Measurements from ENCODE around the gene POLR3E.
"Not testable (repeated sequence)": the region's sequence is repeated elsewhere in the genome, so short reads cannot be mapped to it uniquely, and the experiment has no call there.

Gene POLR3E

DNA sequence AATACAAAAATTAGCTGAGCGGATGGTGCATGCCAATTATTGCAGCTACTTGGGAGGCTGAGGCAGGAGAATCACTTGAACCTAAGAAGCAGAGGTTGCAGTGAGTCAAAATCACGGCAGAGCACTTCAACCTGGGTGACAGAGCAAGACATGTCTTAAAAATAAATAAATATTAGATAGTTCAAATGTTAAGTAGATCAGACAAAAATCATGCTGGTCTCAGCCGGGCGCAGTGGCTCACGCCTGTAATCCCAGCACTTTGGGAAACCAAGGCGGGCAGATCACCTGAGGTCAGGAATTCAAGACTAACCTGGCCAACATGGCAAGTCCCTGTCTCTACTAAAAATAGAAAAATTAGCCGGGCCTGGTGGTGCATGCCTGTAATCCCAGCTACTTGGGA, 4.2 kb downstream of the POLR3E start:
- DNase-seq, H3K27me3 Mint-ChIP-seq, H3K9me3 Mint-ChIP-seq, H3K4me3 Mint-ChIP-seq: not testable (repeated sequence)
- Mint-ChIP-seq H3K36me3 (ENCODE audit: low read depth) (peaks cover 88% of the 10 kb centered on the region), H3K4me1 (ENCODE audit: low read depth) (peaks cover 49% of the 10 kb centered on the region), H3K27ac (peak overlapping the region; percentile 66)

DNA sequence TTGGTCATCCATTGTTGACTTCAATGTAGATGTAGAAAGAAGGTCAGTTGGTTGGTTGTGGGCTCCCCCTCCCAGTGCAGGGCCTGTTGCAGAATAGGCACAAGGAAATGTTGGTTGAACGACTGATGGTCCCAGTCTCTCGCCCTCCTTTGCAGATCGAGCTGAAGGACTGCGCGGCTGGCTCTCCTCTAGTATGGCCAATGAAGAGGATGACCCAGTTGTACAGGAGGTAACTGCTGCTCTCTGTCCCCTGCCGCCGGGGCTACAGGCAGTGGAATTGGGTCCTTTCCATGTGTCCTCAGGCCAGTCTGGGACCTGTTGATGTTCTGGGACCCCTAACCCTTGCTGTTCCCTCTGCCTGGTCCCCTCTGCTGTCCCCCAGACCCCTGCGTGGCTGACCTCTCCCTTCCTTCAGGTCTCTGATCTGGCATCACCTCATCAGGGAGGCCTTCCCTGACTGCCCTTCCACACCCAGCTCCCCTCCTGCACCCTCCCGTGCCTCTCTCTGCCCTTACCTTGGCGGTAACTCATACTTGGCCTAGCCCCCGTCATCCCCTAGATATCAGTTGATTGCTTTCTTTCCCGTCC, 5.7 kb downstream of the POLR3E start:
- peaks cover 96% of the 10 kb centered on the region for H3K36me3 Mint-ChIP-seq (ENCODE audit: low read depth)
- H3K4me1 Mint-ChIP-seq (ENCODE audit: low read depth), result peaks cover 47% of the 10 kb centered on the region
- peak overlapping the region; percentile 37 for H3K27ac Mint-ChIP-seq
- H3K4me3 Mint-ChIP-seq, result no peak overlapping the region
- no peak for DNase-seq
- H3K27me3 Mint-ChIP-seq, result no peaks in the 10 kb centered on the region
- no peaks in the 10 kb centered on the region for H3K9me3 Mint-ChIP-seq

DNA sequence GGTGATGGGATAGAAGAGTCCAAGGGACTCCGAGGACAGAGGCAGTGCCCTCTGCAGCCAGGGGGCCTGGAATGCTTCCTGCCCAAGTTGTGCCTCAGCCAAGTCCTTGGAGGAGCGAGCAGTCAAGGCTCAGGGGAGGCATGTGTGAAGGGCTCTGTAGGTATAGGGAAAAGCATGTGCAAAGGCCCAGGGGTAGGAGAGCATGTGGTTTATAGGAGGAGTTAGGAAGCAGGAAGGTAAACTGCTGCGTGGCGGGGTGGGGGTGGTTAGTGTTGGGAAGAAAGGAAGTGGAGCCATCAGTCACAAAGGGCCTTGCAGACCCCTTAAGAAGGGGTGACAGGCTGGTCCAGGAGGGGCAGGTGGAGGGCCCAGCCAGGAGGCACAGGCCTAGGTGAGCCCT, 7.2 kb downstream of the POLR3E start:
- no peak overlapping the region for H3K4me3 Mint-ChIP-seq
- peaks cover 35% of the 10 kb centered on the region for H3K4me1 Mint-ChIP-seq (ENCODE audit: low read depth)
- no peaks in the 10 kb centered on the region for H3K9me3 Mint-ChIP-seq
- no peaks in the 10 kb centered on the region for H3K27me3 Mint-ChIP-seq
- peaks cover 96% of the 10 kb centered on the region for H3K36me3 Mint-ChIP-seq (ENCODE audit: low read depth)
- H3K27ac Mint-ChIP-seq, result peak overlapping the region; percentile 53
- DNase-seq, result no peak

DNA sequence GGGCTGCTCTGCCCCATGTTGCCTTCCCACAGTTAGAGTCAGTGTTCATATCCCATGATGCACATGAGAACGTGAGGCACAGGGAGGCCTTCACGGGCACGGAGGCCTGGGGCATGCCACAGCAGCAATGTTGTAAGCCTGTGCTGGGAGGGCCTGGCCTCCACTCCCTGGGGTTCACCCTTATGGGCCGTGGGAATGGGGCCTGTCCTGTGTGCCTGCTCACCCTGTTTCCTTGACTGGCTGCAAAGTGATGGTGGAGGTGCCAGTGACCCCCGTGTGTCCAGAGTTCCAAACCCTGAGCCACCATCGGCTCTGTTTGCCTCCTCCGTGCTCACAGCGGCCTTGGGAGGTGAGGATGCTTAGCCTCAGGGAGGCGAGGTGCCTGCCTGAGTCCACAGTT, 9.6 kb downstream of the POLR3E start:
- peaks cover 16% of the 10 kb centered on the region for H3K4me1 Mint-ChIP-seq (ENCODE audit: low read depth)
- no peak overlapping the region for H3K27ac Mint-ChIP-seq
- peaks cover 92% of the 10 kb centered on the region for H3K36me3 Mint-ChIP-seq (ENCODE audit: low read depth)
- H3K9me3 Mint-ChIP-seq, result no peaks in the 10 kb centered on the region
- no peak overlapping the region for H3K4me3 Mint-ChIP-seq
- DNase-seq, result no peak
- no peaks in the 10 kb centered on the region for H3K27me3 Mint-ChIP-seq

- no peaks in the 10 kb centered on the region for H3K9me3 Mint-ChIP-seq
- no peaks in the 10 kb centered on the region for H3K27me3 Mint-ChIP-seq
- H3K36me3 Mint-ChIP-seq (ENCODE audit: low read depth), result peaks cover 92% of the 10 kb centered on the region
- no peak for DNase-seq
- H3K4me1 Mint-ChIP-seq (ENCODE audit: low read depth), result peaks cover 8% of the 10 kb centered on the region
- peak overlapping the region; percentile 3 for H3K27ac Mint-ChIP-seq
- no peak overlapping the region for H3K4me3 Mint-ChIP-seq
These were observed 10.6 kb downstream of the POLR3E start for GRCh38 chr16:22307838-22308237.

DNA sequence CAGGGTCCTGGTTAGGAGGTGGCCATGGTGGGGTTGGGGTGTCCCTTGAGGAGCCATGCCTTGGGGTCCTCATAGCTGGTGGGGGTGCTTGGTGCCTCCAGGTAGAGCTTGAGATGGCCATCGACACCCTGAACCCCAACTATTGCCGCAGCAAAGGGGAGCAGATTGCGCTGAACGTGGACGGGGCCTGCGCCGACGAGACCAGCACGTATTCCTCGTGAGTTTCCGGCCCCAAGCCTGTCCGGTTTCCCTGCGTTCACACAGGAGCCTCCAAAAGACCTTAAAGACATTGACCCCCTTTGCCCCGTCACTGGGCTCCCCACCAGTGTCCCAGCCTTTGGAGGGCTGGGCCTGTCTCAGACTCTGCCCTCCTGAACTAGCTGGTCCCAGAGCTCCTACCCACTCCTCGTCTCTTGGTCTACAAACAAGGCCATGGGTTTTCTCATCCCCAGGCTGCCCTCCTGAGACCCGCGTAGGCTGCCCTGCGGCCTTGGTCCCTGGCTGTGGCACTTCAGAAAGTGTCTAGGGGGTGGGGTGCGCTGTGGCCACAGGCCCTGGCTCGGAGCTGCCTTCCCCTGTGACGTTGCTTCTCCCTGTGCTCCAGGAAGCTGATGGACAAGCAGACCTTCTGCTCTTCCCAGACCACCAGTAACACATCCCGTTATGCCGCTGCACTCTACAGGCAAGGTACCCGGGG, 11.8 kb downstream of the POLR3E start:
- H3K27me3 Mint-ChIP-seq, result no peaks in the 10 kb centered on the region
- no peak overlapping the region for H3K27ac Mint-ChIP-seq
- DNase-seq, result no peak
- H3K9me3 Mint-ChIP-seq, result no peaks in the 10 kb centered on the region
- H3K4me3 Mint-ChIP-seq, result no peak overlapping the region
- peaks cover 92% of the 10 kb centered on the region for H3K36me3 Mint-ChIP-seq (ENCODE audit: low read depth)
- H3K4me1 Mint-ChIP-seq (ENCODE audit: low read depth), result peaks cover 3% of the 10 kb centered on the region

DNA sequence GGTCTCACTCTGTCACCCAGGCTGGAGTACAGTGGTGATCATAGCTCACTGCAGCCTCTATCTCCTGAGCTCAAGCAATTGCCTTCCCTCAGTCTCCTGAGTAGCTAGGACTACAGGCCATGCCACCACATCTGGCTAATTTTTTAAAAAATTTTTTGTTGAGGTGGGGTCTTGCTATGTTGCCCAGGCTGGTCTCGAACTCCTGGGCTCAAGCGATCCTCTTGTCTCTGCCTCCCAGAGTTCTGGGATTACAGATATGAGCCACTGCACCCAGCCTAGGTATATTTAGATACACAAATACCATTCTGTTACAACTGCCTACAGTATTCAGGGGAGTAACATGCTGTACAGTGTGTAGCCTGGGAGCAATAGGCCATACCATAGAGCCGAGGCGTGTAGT, 14.3 kb downstream of the POLR3E start:
- Mint-ChIP-seq H3K4me1 (ENCODE audit: low read depth) (no peaks in the 10 kb centered on the region), H3K27me3 (no peaks in the 10 kb centered on the region), H3K36me3 (ENCODE audit: low read depth) (peaks cover 90% of the 10 kb centered on the region), H3K9me3 (no peaks in the 10 kb centered on the region), H3K4me3 (no peak overlapping the region), H3K27ac (no peak overlapping the region)
- DNase-seq, result no peak

- Mint-ChIP-seq H3K36me3 (ENCODE audit: low read depth) (peaks cover 88% of the 10 kb centered on the region), H3K4me1 (ENCODE audit: low read depth) (no peaks in the 10 kb centered on the region), H3K27me3 (no peaks in the 10 kb centered on the region), H3K4me3 (no peak overlapping the region), H3K27ac (no peak overlapping the region), H3K9me3 (no peaks in the 10 kb centered on the region)
- DNase-seq, result peak; percentile 22
These were observed 15.9 kb downstream of the POLR3E start for GRCh38 chr16:22312897-22313781.

GRCh38 chr16:22313876-22314470, 16.8 kb downstream of the POLR3E start:
- DNase-seq, result peak; percentile 24
- Mint-ChIP-seq H3K4me1 (ENCODE audit: low read depth) (no peaks in the 10 kb centered on the region), H3K9me3 (no peaks in the 10 kb centered on the region), H3K36me3 (ENCODE audit: low read depth) (peaks cover 86% of the 10 kb centered on the region), H3K4me3 (no peak overlapping the region), H3K27ac (peak overlapping the region; percentile 47), H3K27me3 (no peaks in the 10 kb centered on the region)

GRCh38 chr16:22314661-22315626, 17.7 kb downstream of the POLR3E start:
- H3K4me3 Mint-ChIP-seq, result no peak overlapping the region
- peak overlapping the region; percentile 52 for H3K27ac Mint-ChIP-seq
- H3K9me3 Mint-ChIP-seq, result no peaks in the 10 kb centered on the region
- H3K4me1 Mint-ChIP-seq (ENCODE audit: low read depth), result no peaks in the 10 kb centered on the region
- H3K27me3 Mint-ChIP-seq, result no peaks in the 10 kb centered on the region
- peaks cover 86% of the 10 kb centered on the region for H3K36me3 Mint-ChIP-seq (ENCODE audit: low read depth)
- DNase-seq, result peak; percentile 21

DNA sequence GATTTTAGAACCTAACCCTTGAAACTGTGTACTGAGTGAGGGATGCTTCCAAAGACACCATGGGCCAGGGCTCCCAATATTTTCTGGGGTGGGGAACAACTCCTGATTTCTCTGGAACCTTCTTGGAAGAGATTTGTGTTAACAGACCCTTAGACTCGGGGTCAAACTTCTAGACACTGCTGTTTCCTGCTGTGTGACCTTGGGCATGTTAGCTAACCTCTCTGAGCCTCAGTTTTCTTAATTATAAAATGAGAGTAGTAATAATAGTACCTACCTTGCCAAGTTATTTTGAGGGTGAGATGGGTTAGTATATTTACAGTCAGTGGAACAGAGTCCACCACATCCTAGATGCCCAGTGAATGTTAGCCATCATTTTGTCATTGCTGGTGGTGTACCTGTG, 18.8 kb downstream of the POLR3E start:
- H3K27ac Mint-ChIP-seq, result peak overlapping the region; percentile 37
- H3K36me3 Mint-ChIP-seq (ENCODE audit: low read depth), result peaks cover 89% of the 10 kb centered on the region
- H3K4me1 Mint-ChIP-seq (ENCODE audit: low read depth), result peaks cover 7% of the 10 kb centered on the region
- peak; percentile 18 for DNase-seq
- no peak overlapping the region for H3K4me3 Mint-ChIP-seq
- no peaks in the 10 kb centered on the region for H3K9me3 Mint-ChIP-seq
- H3K27me3 Mint-ChIP-seq, result no peaks in the 10 kb centered on the region

DNA sequence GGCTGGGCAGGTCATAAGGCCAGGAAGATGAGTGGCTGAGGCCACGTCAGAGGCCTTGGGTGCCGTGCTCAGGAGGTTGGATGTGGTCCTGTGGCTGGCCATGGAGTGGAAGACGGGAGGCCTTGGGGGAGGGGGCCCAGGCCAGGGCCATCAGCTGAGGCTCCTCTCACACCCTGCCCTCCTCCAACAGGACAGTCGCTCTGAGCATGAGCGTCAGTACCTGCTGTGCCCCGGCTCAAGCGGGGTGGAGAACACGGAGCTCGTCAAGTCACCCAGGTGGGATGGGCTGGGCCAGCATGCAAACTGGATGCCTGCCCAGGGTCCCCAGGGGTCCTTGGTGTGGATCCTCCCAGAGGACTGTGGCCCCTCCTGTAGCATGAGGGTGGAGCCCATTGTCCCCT, 19.2 kb downstream of the POLR3E start:
- no peaks in the 10 kb centered on the region for H3K9me3 Mint-ChIP-seq
- H3K27ac Mint-ChIP-seq, result no peak overlapping the region
- DNase-seq, result peak; percentile 22
- H3K27me3 Mint-ChIP-seq, result no peaks in the 10 kb centered on the region
- H3K4me1 Mint-ChIP-seq (ENCODE audit: low read depth), result peaks cover 11% of the 10 kb centered on the region
- no peak overlapping the region for H3K4me3 Mint-ChIP-seq
- H3K36me3 Mint-ChIP-seq (ENCODE audit: low read depth), result peaks cover 91% of the 10 kb centered on the region

DNA sequence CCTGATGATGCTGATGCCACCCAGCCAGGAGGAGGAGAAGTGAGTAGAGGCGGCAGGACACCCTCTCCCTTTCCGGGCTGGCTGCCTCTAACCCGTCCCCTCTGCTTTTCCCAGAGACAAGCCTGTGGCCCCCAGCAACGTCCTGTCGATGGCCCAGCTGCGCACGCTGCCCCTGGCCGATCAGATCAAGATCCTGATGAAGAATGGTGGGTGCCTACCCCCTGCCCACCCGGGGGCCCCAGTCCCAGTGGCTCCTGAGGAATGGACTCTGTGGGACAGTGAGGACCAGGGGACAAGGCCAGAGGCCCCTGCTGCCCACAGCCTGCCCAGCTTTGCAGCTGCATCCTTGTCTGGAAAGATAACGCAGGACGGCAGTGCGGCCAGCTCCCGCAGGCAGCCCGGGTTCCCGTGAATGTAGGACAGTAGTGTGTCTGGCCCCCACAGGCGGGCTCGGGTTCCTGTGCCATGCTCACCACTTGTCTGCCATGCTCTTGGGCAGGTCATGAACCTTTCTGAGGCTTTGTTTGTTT, 19.9 kb downstream of the POLR3E start:
- Mint-ChIP-seq H3K9me3 (no peaks in the 10 kb centered on the region), H3K27me3 (no peaks in the 10 kb centered on the region), H3K4me3 (no peak overlapping the region), H3K36me3 (ENCODE audit: low read depth) (peaks cover 91% of the 10 kb centered on the region), H3K27ac (peak overlapping the region; percentile 19), H3K4me1 (ENCODE audit: low read depth) (peaks cover 11% of the 10 kb centered on the region)
- peak; percentile 30 for DNase-seq

All from activated T-cell treated with anti-CD3 and anti-CD28 coated beads, Interleukin-2, amount 50 U/mL, for 24 hours (primary cell).